ENCODE measurements around the gene OR6V1. TPM values are rescaled to one million over a fixed set of nuclear protein-coding genes. Genes with fewer than 3 reads are reported as not detected.

The OR6V1 gene
- not detected for total RNA-seq

- DNase-seq = no peak
These were observed at the start of gene OR6V1 for GRCh38 chr7:143052041-143052440. Gene OR6V1, plus strand, starts transcription at chr7:143052341. Its CDS starts 0 bp downstream, at chr7:143052341.

- no peak for DNase-seq
These were observed 49.2 kb upstream of the OR6V1 start for GRCh38 chr7:143002898-143003297.

- DNase-seq = peak; percentile 61
These were observed 48.6 kb upstream of the OR6V1 start for GRCh38 chr7:143003393-143004051.

GRCh38 chr7:143005632-143006260, 46.4 kb upstream of the OR6V1 start:
- DNase-seq = no peak

GRCh38 chr7:143008007-143008901, 43.9 kb upstream of the OR6V1 start:
- DNase-seq = peak; percentile 89

- peak; percentile 35 for DNase-seq
These were observed 40.1 kb upstream of the OR6V1 start for GRCh38 chr7:143012001-143012400.

GRCh38 chr7:143012409-143012808, 39.7 kb upstream of the OR6V1 start:
- no peak for DNase-seq

- DNase-seq = no peak
These were observed 38.7 kb upstream of the OR6V1 start for GRCh38 chr7:143013473-143013872.

GRCh38 chr7:143013893-143014292, 38.2 kb upstream of the OR6V1 start:
- DNase-seq = peak; percentile 85

GRCh38 chr7:143015084-143015483, 37.1 kb upstream of the OR6V1 start:
- no peak for DNase-seq

- DNase-seq = no peak
These were observed 36.1 kb upstream of the OR6V1 start for GRCh38 chr7:143015926-143016490.

GRCh38 chr7:143016996-143017395, 35.1 kb upstream of the OR6V1 start:
- no peak for DNase-seq

- DNase-seq = no peak
These were observed 33.2 kb upstream of the OR6V1 start for GRCh38 chr7:143018931-143019330.

- DNase-seq = no peak
These were observed 29.1 kb upstream of the OR6V1 start for GRCh38 chr7:143023047-143023446.

- DNase-seq = no peak
These were observed 26.8 kb upstream of the OR6V1 start for GRCh38 chr7:143025371-143025770.

- no peak for DNase-seq
These were observed 25.1 kb upstream of the OR6V1 start, which contains the start of gene OR9A2 for GRCh38 chr7:143027032-143027431. Gene OR9A2, minus strand, starts transcription at chr7:143027132. Its CDS starts 0 bp downstream, at chr7:143027132.

GRCh38 chr7:143027683-143028082, 24.5 kb upstream of the OR6V1 start:
- DNase-seq = peak; percentile 39

GRCh38 chr7:143038635-143039034, 13.5 kb upstream of the OR6V1 start:
- DNase-seq = no peak

- no peak for DNase-seq
These were observed 11.9 kb upstream of the OR6V1 start for GRCh38 chr7:143040209-143040715.

- no peak for DNase-seq
These were observed 10.8 kb upstream of the OR6V1 start for GRCh38 chr7:143041346-143041745.

- peak; percentile 11 for DNase-seq
These were observed 9.9 kb upstream of the OR6V1 start for GRCh38 chr7:143042159-143042789.

GRCh38 chr7:143042790-143043271, 9.3 kb upstream of the OR6V1 start:
- peak; percentile 7 for DNase-seq
